Progenitor cell of endocrine pancreas (in vitro differentiated cells): Measurements from ENCODE around the gene LIMK2. TPM values are rescaled to one million over a fixed set of nuclear protein-coding genes. Genes with fewer than 3 reads are reported as not detected.
A peak's percentile ranks its signal among the peaks of the same experiment; 100 is the strongest.

ENCODE experiments used
- DNase-seq: peaks from one replicate; pipeline ENCODE4 v3.0.0; 2021; ENCODE audit warnings: low spot score; ENCODE audit not compliant: unreplicated experiment
- H3K27ac Mint-ChIP-seq: 2 replicates; pipeline ENCODE4 v1.8.0; 2021; ENCODE audit warnings: mild to moderate bottlenecking, moderate library complexity, mixed read lengths
- H3K27me3 Mint-ChIP-seq: 2 replicates; pipeline ENCODE4 v1.8.0; 2021; ENCODE audit warnings: mixed read lengths
- H3K36me3 Mint-ChIP-seq: 2 replicates; pipeline ENCODE4 v1.8.0; 2022; ENCODE audit warnings: mixed read lengths; ENCODE audit not compliant: insufficient read depth
- H3K4me1 Mint-ChIP-seq: 2 replicates; pipeline ENCODE4 v1.8.0; 2021; ENCODE audit warnings: low read depth, mixed read lengths
- H3K4me3 Mint-ChIP-seq: 2 replicates; pipeline ENCODE4 v1.8.0; 2021; ENCODE audit warnings: low read depth, mild to moderate bottlenecking, moderate library complexity, mixed read lengths
- H3K9me3 Mint-ChIP-seq: 2 replicates; pipeline ENCODE4 v1.8.0; 2021; ENCODE audit warnings: low read depth, mixed read lengths
- total RNA-seq: library from RNA; stranded (reverse); gene quantifications from 2 replicates; pipeline ENCODE4 v1.2.1, GENCODE V29; 2021
- TF ChIP-seq, protein P1 (sequence below): fragments of 200-600 bp; sonication (generic); IDR thresholded peaks from one replicate; pipeline ENCODE4 v1.5.0; 2021; ENCODE audit warnings: antibody characterized with exemption, mild to moderate bottlenecking; ENCODE audit not compliant: unreplicated experiment

Gene LIMK2
- total RNA-seq, 1 donor from 2014 or later: 44.7 TPM

DNA sequence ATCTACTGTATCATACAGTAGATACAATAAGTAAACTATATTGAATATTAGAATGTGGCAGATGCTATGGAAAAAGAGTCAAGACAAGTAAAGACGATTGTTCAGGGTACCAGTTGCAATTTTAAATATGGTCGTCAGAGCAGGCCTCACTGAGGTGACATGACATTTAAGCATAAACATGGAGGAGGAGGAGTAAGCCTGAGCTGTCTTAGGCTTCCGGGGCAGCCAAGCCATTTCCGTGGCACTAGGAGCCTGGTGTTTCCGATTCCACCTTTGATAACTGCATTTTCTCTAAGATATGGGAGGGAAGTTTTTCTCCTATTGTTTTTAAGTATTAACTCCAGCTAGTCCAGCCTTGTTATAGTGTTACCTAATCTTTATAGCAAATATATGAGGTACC lies 65.6 kb downstream of the LIMK2 start:
- DNase-seq: no peak
- Mint-ChIP-seq H3K4me3 (no peak overlapping the region), H3K36me3 (peaks cover 9% of the 10 kb centered on the region), H3K27me3 (no peaks in the 10 kb centered on the region), H3K9me3 (no peaks in the 10 kb centered on the region), H3K27ac (no peak overlapping the region), H3K4me1 (peaks cover 3% of the 10 kb centered on the region)
- TF ChIP-seq, protein P1, sequence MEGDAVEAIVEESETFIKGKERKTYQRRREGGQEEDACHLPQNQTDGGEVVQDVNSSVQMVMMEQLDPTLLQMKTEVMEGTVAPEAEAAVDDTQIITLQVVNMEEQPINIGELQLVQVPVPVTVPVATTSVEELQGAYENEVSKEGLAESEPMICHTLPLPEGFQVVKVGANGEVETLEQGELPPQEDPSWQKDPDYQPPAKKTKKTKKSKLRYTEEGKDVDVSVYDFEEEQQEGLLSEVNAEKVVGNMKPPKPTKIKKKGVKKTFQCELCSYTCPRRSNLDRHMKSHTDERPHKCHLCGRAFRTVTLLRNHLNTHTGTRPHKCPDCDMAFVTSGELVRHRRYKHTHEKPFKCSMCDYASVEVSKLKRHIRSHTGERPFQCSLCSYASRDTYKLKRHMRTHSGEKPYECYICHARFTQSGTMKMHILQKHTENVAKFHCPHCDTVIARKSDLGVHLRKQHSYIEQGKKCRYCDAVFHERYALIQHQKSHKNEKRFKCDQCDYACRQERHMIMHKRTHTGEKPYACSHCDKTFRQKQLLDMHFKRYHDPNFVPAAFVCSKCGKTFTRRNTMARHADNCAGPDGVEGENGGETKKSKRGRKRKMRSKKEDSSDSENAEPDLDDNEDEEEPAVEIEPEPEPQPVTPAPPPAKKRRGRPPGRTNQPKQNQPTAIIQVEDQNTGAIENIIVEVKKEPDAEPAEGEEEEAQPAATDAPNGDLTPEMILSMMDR: no peak

DNA sequence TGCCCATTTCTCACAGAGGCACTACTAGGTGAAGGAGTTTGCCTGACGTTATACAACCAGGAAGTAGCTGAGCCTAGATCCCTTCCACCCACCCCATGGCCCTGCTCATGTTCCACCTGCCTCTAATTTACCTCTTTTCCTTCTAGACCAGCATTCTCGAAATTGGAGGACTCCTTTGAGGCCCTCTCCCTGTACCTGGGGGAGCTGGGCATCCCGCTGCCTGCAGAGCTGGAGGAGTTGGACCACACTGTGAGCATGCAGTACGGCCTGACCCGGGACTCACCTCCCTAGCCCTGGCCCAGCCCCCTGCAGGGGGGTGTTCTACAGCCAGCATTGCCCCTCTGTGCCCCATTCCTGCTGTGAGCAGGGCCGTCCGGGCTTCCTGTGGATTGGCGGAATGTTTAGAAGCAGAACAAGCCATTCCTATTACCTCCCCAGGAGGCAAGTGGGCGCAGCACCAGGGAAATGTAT lies 66.1 kb downstream of the LIMK2 start:
- DNase-seq: no peak
- no peaks in the 10 kb centered on the region for H3K9me3 Mint-ChIP-seq
- no peaks in the 10 kb centered on the region for H3K27me3 Mint-ChIP-seq
- peaks cover 5% of the 10 kb centered on the region for H3K4me1 Mint-ChIP-seq
- no peak overlapping the region for H3K4me3 Mint-ChIP-seq
- TF ChIP-seq, protein P1: no peak
- H3K36me3 Mint-ChIP-seq: peaks cover 9% of the 10 kb centered on the region
- H3K27ac Mint-ChIP-seq: no peak overlapping the region

DNA sequence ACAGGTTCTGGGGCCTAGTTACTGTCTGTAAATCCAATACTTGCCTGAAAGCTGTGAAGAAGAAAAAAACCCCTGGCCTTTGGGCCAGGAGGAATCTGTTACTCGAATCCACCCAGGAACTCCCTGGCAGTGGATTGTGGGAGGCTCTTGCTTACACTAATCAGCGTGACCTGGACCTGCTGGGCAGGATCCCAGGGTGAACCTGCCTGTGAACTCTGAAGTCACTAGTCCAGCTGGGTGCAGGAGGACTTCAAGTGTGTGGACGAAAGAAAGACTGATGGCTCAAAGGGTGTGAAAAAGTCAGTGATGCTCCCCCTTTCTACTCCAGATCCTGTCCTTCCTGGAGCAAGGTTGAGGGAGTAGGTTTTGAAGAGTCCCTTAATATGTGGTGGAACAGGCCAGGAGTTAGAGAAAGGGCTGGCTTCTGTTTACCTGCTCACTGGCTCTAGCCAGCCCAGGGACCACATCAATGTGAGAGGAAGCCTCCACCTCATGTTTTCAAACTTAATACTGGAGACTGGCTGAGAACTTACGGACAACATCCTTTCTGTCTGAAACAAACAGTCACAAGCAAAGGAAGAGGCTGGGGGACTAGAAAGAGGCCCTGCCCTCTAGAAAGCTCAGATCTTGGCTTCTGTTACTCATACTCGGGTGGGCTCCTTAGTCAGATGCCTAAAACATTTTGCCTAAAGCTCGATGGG lies 66.7 kb downstream of the LIMK2 start:
- DNase-seq: no peak
- TF ChIP-seq, protein P1: no peak
- no peaks in the 10 kb centered on the region for H3K9me3 Mint-ChIP-seq
- H3K27ac Mint-ChIP-seq: no peak overlapping the region
- H3K27me3 Mint-ChIP-seq: no peaks in the 10 kb centered on the region
- peaks cover 7% of the 10 kb centered on the region for H3K4me1 Mint-ChIP-seq
- no peak overlapping the region for H3K4me3 Mint-ChIP-seq
- H3K36me3 Mint-ChIP-seq: peaks cover 8% of the 10 kb centered on the region

DNA sequence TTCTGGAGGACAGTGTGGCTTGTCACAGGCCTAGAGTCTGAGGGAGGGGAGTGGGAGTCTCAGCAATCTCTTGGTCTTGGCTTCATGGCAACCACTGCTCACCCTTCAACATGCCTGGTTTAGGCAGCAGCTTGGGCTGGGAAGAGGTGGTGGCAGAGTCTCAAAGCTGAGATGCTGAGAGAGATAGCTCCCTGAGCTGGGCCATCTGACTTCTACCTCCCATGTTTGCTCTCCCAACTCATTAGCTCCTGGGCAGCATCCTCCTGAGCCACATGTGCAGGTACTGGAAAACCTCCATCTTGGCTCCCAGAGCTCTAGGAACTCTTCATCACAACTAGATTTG lies 67.2 kb downstream of the LIMK2 start:
- peaks cover 7% of the 10 kb centered on the region for H3K36me3 Mint-ChIP-seq
- no peaks in the 10 kb centered on the region for H3K27me3 Mint-ChIP-seq
- H3K4me1 Mint-ChIP-seq: peaks cover 10% of the 10 kb centered on the region
- no peak overlapping the region for H3K27ac Mint-ChIP-seq
- TF ChIP-seq, protein P1: no peak
- H3K4me3 Mint-ChIP-seq: no peak overlapping the region
- H3K9me3 Mint-ChIP-seq: no peaks in the 10 kb centered on the region
- DNase-seq: no peak

DNA sequence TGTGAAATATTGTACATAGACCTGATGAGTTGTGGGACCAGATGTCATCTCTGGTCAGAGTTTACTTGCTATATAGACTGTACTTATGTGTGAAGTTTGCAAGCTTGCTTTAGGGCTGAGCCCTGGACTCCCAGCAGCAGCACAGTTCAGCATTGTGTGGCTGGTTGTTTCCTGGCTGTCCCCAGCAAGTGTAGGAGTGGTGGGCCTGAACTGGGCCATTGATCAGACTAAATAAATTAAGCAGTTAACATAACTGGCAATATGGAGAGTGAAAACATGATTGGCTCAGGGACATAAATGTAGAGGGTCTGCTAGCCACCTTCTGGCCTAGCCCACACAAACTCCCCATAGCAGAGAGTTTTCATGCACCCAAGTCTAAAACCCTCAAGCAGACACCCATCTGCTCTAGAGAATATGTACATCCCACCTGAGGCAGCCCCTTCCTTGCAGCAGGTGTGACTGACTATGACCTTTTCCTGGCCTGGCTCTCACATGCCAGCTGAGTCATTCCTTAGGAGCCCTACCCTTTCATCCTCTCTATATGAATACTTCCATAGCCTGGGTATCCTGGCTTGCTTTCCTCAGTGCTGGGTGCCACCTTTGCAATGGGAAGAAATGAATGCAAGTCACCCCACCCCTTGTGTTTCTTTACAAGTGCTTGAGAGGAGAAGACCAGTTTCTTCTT lies 67.9 kb downstream of the LIMK2 start:
- Mint-ChIP-seq H3K27me3 (no peaks in the 10 kb centered on the region), H3K4me1 (peaks cover 17% of the 10 kb centered on the region), H3K9me3 (no peaks in the 10 kb centered on the region), H3K27ac (peak overlapping the region; percentile 50), H3K4me3 (no peak overlapping the region), H3K36me3 (peaks cover 6% of the 10 kb centered on the region)
- DNase-seq: no peak
- TF ChIP-seq, protein P1: no peak
